T-cell (primary cell): ENCODE data around the gene GRAMD2A. TPM values are rescaled to one million over a fixed set of nuclear protein-coding genes. Genes with fewer than 3 reads are reported as not detected.

Experiments
- total RNA-seq, 35 experiments: library from RNA in 6 of 35; stranded (reverse) in 6 of 35; fragments of 120-200 nt in 1 of 35; gene quantifications; one replicate each; pipeline versions ENCODE4 v1.2.1 to v1.2.4 and lab custom pipeline; 2013 to 2026

The GRAMD2A gene
- total RNA-seq, 5 donors from 2014 or later (not counting 1 experiment from before 2014, with no cell fraction given): not detected

Other genes starting within 250 kb of the GRAMD2A start
- 10 to 100 TPM; 35.8 to 39.1 (median 38.2) TPM for gene MYO9A, start 79.6 kb downstream of the GRAMD2A start, total RNA-seq
- 1 to 10 TPM in 4 of 5 donors, under 1 TPM in 1; 0.40 to 1.9 (median 1.3) TPM for gene SENP8, start 79.4 kb downstream of the GRAMD2A start, total RNA-seq
- 100 to 1,000 TPM; 293 to 412 (median 370) TPM for gene PKM, start 33.4 kb upstream of the GRAMD2A start, total RNA-seq
- 100 to 1,000 TPM in 3 of 5 donors, 10 to 100 TPM in 2; 94.4 to 132 (median 101) TPM for gene PARP6, start 74.8 kb upstream of the GRAMD2A start, total RNA-seq
- gene CELF6, start 122.4 kb upstream of the GRAMD2A start, total RNA-seq: 1 to 10 TPM; 1.8 to 5.6 (median 3.0) TPM
- gene HEXA, start 178.2 kb upstream of the GRAMD2A start, total RNA-seq: 100 to 1,000 TPM in 1 of 5 donors, 10 to 100 TPM in 4; 78.2 to 101 (median 88.4) TPM
- gene TMEM202, start 200.5 kb upstream of the GRAMD2A start, total RNA-seq: not detected